Measurements from ENCODE around the gene MRTFA. TPM values are rescaled to one million over a fixed set of nuclear protein-coding genes. Genes with fewer than 3 reads are reported as not detected.

MRTFA gene
- total RNA-seq, 1 experiment from 2014 or later, result 28.0 TPM

- ATAC-seq (no peak), DNase-seq (ENCODE audit: low read depth, low spot score) (no peak)
- ChIA-PET POLR2A (no interaction called here), RAD21 (ENCODE audit: low non-redundant PET in 1 of 2, low total read pairs in 2 of 2, uncharacterized antibody in 2 of 2, unreplicated experiment in 2 of 2) (no interaction called here), CTCF (no interaction called here)
- Histone ChIP-seq H3K4me1 (ENCODE audit: control insufficient read depth in 1 of 2, insufficient read depth in 2 of 2, low read length in 2 of 2) (peaks cover 13 to 35% of the 10 kb centered on the region in 2 experiments), H3K4me3 (replicated peaks in 1 of 2; ENCODE audit: low read depth in 1 of 2, low read length in 2 of 2) (no peak overlapping the region), H3K27me3 (ENCODE audit: insufficient read depth, low read length) (no peaks in the 10 kb centered on the region), H3K27ac (ENCODE audit: low read depth, low read length) (no peak overlapping the region), H3K4me2 (ENCODE audit: low read length) (no peak overlapping the region), H2AFZ (ENCODE audit: low read depth, low read length, poor library complexity, severe bottlenecking) (no peak overlapping the region), H3K9me3 (ENCODE audit: control insufficient read depth in 1 of 2, insufficient read depth in 1 of 2, low read depth in 1 of 2, low read length in 2 of 2) (no peaks in the 10 kb centered on the region), H3K36me3 (ENCODE audit: control insufficient read depth in 1 of 2, insufficient read depth in 2 of 2, low read length in 2 of 2) (no peaks in the 10 kb centered on the region), H3K79me2 (ENCODE audit: insufficient read depth, low read length) (peaks cover 3% of the 10 kb centered on the region; the same call in 1 of the 2 replicates), H3K9me2 (ENCODE audit: insufficient read depth) (no peaks in the 10 kb centered on the region), H4K20me1 (ENCODE audit: insufficient read depth) (no peaks in the 10 kb centered on the region), H3K9ac (ENCODE audit: low read length) (no peak overlapping the region)
- BruUV-seq (replicated peaks), result no TSS peak
- intact Hi-C loops (cut with micrococcal nuclease), result no loop called here
- TF ChIP-seq SP1 (IDR thresholded peaks at IDR 0.05; ENCODE audit: low read depth) (no peak), CBX3 (IDR thresholded peaks at IDR 0.05; ENCODE audit: low read depth) (no peak), REST (IDR thresholded peaks at IDR 0.05; ENCODE audit: low read depth) (no peak)
These were observed 106.7 kb downstream of the MRTFA start for GRCh38 chr22:40529821-40530220.

- Histone ChIP-seq H3K9me2 (ENCODE audit: insufficient read depth) (no peaks in the 10 kb centered on the region), H3K4me3 (replicated peaks in 1 of 2; ENCODE audit: low read depth in 1 of 2, low read length in 2 of 2) (no peak overlapping the region), H2AFZ (ENCODE audit: low read depth, low read length, poor library complexity, severe bottlenecking) (no peak overlapping the region), H3K36me3 (ENCODE audit: control insufficient read depth in 1 of 2, insufficient read depth in 2 of 2, low read length in 2 of 2) (no peaks in the 10 kb centered on the region), H3K27me3 (ENCODE audit: insufficient read depth, low read length) (no peaks in the 10 kb centered on the region), H3K79me2 (ENCODE audit: insufficient read depth, low read length) (peaks cover 10% of the 10 kb centered on the region), H3K27ac (ENCODE audit: low read depth, low read length) (no peak overlapping the region), H3K9ac (ENCODE audit: low read length) (no peak overlapping the region), H4K20me1 (ENCODE audit: insufficient read depth) (no peaks in the 10 kb centered on the region), H3K4me2 (ENCODE audit: low read length) (no peak overlapping the region), H3K9me3 (ENCODE audit: control insufficient read depth in 1 of 2, insufficient read depth in 1 of 2, low read depth in 1 of 2, low read length in 2 of 2) (no peaks in the 10 kb centered on the region), H3K4me1 (ENCODE audit: control insufficient read depth in 1 of 2, insufficient read depth in 2 of 2, low read length in 2 of 2) (peaks cover 2 to 20% of the 10 kb centered on the region in 2 experiments; a peak in 2 of 4 replicates)
- ChIA-PET RAD21 (ENCODE audit: low non-redundant PET in 1 of 2, low total read pairs in 2 of 2, uncharacterized antibody in 2 of 2, unreplicated experiment in 2 of 2) (no interaction called here), CTCF (interaction anchor here (1.6 to 2.1 kb wide), 2 partner anchors 14 to 120 kb away, joined by 4 to 6 read pairs; no protein-coding TSS in a partner anchor), POLR2A (no interaction called here)
- ATAC-seq (no peak), DNase-seq (ENCODE audit: low read depth, low spot score) (no peak)
- no TSS peak for BruUV-seq (replicated peaks)
- intact Hi-C loops (cut with micrococcal nuclease), result no loop called here
- TF ChIP-seq POLR2AphosphoS5 (IDR thresholded peaks at IDR 0.05; ENCODE audit: low read depth, low read length), result no peak
- no peak for TF ChIP-seq TCF7L2 (IDR thresholded peaks at IDR 0.05; ENCODE audit: borderline replicate concordance, extremely low read depth, insufficient read depth, insufficient read length)
- no peak for TF ChIP-seq SRF (IDR thresholded peaks at IDR 0.05; ENCODE audit: low read depth)
- TF ChIP-seq ATF3 (IDR thresholded peaks at IDR 0.05), result no peak
- no peak for TF ChIP-seq MAX (IDR thresholded peaks at IDR 0.05)
- no peak for TF ChIP-seq ELF1 (IDR thresholded peaks at IDR 0.05; ENCODE audit: borderline replicate concordance, low read depth)
- TF ChIP-seq EZH2 (IDR thresholded peaks at IDR 0.05), result no peak
- no peak for TF ChIP-seq SP1 (IDR thresholded peaks at IDR 0.05; ENCODE audit: low read depth)
- TF ChIP-seq SIN3A (IDR thresholded peaks at IDR 0.05; ENCODE audit: low read depth), result no peak
- no peak for TF ChIP-seq EGR1 (IDR thresholded peaks at IDR 0.05; ENCODE audit: low read depth)
- no peak for TF ChIP-seq CEBPB (IDR thresholded peaks at IDR 0.05; ENCODE audit: low read depth)
- no peak for TF ChIP-seq ZNF274 (IDR thresholded peaks at IDR 0.05; ENCODE audit: low read depth, low read length)
- TF ChIP-seq EZH2phosphoT487 (IDR thresholded peaks at IDR 0.05; ENCODE audit: borderline replicate concordance), result no peak
- TF ChIP-seq CBX3 (IDR thresholded peaks at IDR 0.05; ENCODE audit: low read depth), result no peak
These were observed 109.6 kb downstream of the MRTFA start for GRCh38 chr22:40526960-40527359.
